Activated CD8-positive, alpha-beta memory T cell treated with anti-CD3 and anti-CD28 coated beads for 4 hours (primary cell): ENCODE results near the gene ADAM11.

Source experiments
- DNase-seq, 2 donors: peaks; one replicate each; pipeline ENCODE4 v3.0.0-alpha.2; 2020; ENCODE audit warnings: low read depth in 2 of 2

ADAM11 gene

DNA sequence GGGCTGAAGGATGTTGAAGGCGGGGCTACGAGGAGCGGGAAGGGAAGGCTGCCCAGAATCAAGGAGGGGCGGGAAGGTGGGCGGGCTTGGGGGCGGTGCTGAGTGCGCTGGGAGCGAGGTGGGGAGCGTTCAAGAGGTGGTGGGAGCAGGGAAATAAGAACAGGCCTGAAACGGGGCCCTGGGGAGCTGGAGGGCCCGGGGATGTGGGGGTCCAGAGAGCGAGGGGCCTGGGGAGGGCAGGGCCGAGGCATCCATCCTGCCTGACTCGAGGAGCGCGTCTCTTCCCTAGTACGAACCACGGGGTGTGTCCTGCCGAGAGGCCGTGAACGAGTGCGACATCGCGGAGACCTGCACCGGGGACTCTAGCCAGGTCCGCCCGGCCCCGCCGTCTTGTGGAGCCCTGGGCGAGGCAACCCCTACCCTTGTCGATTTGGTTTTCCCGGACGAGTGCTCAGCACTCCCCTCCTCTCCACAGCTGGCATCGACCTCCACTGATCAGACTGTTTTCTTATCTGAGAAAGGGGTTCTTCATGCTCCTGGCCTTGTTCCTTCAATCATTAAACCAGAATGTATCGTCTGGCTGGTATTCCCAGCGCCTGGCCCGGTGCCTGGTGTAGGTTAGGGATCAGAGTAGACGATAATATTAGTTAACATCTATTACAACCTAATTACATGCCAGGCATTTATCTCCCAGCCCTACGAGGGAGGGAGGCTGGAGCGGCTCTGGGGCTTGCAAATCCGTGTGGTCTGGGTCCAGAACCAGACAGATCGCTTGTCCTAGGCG lies 17.2 kb downstream of the ADAM11 start:
- DNase-seq: no peak

DNA sequence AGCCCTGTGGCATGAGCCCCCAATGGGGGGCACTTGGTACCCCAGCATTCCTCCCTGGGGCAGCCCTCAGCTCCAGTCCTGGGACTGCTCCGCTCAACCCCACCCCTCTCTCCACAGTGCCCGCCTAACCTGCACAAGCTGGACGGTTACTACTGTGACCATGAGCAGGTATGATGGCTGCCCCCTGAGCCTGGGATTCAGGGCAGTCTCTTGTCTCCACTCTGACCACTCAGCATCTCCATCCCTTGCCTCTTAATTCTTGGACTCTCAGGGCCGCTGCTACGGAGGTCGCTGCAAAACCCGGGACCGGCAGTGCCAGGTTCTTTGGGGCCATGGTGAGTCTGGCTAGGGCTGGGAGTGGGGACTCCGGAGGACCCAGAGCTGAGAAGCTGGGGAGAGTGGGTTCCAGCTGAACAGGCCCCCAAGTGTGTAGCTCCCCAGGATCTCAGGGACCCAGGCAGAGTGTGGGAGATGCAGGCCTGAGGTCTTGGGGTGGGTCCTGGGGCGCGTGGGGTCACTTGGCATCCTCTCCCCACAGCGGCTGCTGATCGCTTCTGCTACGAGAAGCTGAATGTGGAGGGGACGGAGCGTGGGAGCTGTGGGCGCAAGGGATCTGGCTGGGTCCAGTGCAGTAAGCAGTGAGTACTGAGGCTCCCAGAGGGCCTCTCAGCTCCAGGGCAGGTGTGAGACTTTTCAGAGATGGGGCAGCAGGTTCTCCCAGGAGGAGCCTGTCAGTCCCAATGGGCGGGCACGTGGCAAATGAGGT lies 18.0 kb downstream of the ADAM11 start:
- no peak for DNase-seq

DNA sequence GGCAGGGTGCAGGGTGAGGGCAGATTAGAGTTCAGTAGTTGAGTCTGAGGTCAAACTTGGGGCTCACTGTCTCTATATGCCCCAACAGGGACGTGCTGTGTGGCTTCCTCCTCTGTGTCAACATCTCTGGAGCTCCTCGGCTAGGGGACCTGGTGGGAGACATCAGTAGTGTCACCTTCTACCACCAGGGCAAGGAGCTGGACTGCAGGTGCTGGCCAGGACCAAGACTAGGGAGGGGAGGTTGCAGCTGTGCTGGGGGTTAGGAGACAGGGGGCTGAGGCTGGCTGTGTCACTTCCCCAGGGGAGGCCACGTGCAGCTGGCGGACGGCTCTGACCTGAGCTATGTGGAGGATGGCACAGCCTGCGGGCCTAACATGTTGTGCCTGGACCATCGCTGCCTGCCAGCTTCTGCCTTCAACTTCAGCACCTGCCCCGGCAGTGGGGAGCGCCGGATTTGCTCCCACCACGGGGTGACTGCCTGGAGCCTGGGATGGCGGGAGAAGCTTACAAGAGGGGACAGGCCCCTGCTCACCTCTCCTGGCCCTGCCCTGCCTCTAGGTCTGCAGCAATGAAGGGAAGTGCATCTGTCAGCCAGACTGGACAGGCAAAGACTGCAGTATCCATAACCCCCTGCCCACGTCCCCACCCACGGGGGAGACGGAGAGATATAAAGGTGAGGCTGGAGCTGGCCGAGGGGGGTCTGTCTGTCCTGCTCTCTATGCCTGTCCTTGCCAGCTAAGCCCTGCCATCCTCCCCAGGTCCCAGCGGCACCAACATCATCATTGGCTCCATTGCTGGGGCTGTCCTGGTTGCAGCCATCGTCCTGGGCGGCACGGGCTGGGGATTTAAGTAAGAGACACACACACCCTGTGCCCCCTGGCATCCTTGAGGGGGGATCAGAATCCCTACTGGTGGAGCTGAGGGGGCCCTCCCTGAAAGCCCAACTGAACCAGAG lies 18.9 kb downstream of the ADAM11 start:
- DNase-seq: no peak

DNA sequence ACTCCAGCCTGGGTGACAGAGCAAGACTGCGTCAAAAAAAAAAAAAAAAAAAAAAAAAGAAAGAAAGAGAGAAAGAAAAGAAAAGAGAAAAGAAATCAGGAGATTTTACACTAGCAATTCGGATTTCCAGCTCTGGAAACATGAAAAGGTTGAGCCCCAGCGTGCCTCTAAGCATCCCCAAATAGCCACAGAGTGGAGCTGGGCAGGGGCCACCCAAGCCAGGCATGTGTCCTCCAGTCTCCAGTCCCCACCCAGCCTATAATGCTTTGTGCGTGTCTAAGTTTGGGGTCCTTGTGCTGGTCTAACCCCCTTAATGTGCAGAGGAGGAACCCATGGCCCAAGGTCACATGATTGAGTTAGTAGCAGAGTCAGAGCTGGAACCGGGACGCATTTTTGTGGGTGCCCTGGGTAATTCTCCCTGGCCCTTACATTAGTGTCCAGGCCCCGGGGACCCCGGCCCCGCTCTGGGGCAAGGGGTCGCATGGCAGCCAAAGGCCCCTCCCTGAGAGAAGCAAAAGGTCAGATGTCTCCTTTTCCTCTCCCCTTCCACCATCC lies 19.9 kb downstream of the ADAM11 start:
- no peak for DNase-seq

DNA sequence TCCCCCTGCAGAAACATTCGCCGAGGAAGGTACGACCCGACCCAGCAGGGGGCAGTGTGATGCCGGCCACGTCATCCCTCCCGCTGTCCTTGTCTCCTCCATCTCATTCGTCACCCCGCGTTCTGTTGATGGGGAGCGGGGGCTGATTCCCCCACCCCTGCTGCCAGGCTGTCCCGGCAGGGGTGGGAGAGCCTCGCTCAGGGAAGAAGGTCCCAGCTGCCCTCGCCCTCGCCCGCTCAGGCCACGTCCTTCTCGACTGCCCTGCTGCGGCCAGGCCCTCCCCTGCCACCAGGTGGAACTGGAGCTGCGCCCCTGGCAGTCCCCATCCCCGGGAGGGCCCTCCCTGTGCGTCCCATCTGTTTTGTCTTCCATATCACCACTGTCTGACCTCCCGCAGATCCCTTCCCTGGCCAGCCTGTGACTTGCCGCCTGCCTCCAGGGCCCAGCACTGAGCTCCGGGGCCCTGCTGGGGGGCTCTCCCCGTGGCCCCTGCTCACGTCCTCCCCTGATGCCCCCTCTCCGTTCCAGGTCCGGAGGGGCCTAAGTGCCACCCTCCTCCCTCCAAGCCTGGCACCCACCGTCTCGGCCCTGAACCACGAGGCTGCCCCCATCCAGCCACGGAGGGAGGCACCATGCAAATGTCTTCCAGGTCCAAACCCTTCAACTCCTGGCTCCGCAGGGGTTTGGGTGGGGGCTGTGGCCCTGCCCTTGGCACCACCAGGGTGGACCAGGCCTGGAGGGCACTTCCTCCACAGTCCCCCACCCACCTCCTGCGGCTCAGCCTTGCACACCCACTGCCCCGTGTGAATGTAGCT lies 20.6 kb downstream of the ADAM11 start:
- DNase-seq: peak; percentile 69

DNA sequence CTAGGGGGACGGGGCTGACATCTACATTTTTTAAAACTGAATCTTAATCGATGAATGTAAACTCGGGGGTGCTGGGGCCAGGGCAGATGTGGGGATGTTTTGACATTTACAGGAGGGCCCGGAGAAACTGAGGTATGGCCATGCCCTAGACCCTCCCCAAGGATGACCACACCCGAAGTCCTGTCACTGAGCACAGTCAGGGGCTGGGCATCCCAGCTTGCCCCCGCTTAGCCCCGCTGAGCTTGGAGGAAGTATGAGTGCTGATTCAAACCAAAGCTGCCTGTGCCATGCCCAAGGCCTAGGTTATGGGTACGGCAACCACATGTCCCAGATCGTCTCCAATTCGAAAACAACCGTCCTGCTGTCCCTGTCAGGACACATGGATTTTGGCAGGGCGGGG lies 21.4 kb downstream of the ADAM11 start:
- DNase-seq: no peak

DNA sequence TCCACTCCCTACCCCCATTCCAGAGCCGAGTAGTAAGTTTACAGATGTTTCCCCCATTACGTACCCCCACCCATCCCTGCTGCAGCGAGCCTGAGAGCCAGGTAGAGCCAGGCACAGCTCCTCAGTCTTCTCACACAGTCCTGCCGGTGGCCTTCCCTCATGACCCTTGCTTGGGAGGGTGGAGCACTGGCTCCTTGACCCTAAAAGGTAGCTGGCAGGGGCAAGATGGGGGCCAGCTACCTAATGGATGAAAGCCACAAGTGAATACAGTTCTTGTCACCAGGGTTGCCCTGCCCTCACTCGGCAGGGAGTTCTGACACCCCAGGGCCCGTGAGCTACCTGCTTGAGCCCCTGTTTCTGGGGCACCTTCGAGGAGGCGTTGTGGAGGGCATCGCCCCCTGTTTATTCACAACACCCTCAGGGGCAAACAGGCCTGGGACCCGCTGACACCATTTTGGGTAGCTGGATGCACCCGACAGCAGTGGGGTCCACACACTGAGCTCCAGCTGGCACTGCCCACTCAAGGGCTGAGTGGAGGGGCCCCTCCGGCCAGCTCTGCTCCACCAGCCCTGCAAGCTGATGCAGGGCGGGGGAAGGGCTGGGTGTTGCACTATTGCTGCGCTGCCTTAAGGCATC lies 22.2 kb downstream of the ADAM11 start:
- DNase-seq: no peak

DNA sequence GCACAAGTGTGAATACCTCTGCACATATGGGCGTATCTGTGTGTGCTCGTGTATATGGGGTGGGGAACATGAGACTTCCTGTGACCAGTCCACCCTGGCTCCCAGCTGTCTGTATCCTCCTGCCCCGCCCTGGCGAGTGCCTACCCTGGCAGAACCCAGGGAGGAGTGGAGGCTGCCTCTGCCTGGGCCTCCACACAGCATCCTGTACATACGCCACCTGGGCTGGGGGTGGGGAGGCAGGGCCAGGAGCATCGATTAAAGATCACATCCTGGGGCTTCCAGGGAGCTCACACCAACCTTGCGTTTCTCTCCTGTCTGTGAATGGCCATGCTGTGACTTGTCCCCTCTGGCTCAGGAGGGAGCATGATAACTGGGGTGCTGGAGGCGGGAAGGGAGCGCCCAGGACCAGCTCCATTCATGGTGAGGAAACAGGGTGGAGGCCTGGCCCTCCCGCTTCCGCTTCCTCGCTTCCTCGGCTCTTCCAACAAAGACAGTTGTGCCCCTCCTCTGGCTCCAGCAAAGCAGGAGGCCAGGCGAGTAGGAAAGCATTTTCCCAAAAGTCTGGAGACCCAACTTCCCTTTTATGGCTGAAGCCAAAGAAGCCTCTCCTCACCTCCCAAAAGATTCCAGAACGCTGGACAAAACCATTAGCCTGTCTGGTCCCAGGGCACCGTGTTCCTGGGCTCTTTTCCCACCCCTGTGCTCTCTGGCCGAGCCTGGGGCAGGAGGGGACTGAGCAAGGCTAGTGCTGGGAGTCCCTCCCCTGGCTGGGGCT lies 22.9 kb downstream of the ADAM11 start:
- no peak for DNase-seq

DNA sequence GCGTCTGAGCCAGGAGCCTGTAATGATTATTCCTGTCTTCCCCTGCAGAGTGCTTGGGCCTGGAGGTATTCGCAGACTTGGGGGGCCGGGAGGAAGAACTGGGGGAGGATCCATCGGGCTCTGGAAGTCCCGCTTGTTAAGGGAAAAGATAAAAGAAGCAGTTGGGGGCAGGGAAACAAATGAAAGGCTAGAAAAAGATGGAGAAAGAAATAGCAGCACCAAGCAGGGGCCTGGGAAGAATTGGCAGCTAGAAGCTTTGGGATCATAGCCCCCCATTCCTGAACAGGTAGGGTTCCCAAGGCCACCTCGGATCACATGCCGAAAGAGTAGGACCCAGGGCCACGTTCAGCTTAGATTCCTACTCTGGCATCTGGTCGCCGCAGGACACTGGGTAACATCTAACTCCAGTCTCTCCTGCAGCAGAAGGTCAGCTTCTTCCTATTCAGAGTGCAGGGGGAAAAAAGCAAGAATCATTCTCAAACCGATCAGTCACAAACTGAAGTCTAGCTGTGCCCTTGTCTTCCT lies 23.6 kb downstream of the ADAM11 start:
- no peak for DNase-seq

- DNase-seq: no peak
Measured at GRCh38 chr17:44785921-44786320, 27.1 kb downstream of the ADAM11 start.

GRCh38 chr17:44786551-44787081 lies 27.8 kb downstream of the ADAM11 start:
- DNase-seq: no peak

DNA sequence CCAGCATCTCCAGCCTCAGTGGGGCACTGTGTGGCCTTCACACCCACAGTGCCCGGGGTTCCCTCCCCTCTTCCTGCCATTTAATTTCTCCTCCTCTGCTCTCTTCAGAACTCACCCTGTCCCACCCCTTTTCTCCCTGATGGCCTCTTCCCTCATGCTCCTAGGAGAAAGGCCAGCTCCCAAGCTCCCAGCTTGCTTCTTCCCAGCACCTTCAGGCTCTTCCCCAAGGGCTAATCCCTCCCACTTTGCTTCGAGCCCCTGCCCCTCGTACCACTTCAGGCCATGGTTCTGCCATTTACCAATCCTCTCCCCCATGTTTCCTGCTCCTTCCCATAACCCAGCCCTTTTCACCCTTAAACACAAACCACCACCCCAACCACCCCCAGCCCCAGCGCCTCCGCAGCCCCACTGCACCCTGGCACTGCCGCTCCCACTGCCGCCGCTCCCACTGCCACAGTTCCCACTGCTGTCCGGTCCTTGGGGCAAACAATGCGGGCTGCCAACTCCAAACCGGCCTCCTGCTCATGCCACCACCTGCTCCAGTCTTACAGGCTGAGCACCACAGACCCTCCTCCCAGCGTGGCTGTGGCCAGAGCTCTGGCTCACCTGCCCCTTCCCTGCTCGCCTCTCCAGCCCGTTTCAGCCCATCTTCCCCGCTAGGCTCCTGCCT lies 28.6 kb downstream of the ADAM11 start:
- DNase-seq: no peak

DNA sequence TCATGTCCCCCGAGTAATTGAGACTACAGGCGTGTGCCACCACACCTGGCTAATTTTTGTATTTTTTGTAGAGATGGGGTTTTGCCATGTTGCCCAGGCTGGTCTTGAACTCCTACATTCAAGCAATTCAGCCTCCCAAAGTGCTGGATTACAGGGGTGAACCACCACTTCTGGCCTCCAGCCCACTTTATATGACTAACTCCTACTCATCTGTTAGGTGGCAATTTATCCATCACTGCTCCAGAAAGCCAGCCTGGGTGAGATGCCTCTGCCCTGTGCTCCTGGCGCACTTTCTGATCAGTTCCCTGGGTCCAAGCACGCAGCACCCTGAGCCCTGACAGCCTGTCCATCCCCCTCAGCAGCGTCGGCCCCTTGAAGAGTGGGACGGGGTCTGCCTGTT lies 29.4 kb downstream of the ADAM11 start:
- DNase-seq: no peak

DNA sequence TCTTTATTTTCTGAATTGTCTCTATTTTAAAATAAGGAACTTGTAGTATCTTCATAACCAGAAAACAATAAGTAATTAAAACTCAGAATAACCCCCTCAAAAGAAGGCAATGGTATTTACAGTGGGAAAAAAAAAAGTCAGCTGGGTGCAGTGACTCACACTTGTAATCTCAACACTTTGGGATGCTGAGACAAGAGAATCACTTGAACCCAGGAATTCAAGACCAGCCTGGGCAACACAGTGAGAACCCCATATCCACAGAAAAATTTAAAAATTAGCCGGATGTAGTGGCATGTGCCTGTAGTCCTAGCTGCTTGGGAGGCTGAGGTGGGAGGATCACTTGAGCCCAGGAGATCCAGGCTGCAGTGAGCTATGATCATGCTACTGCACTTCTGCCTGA lies 33.5 kb downstream of the ADAM11 start:
- DNase-seq: no peak

DNA sequence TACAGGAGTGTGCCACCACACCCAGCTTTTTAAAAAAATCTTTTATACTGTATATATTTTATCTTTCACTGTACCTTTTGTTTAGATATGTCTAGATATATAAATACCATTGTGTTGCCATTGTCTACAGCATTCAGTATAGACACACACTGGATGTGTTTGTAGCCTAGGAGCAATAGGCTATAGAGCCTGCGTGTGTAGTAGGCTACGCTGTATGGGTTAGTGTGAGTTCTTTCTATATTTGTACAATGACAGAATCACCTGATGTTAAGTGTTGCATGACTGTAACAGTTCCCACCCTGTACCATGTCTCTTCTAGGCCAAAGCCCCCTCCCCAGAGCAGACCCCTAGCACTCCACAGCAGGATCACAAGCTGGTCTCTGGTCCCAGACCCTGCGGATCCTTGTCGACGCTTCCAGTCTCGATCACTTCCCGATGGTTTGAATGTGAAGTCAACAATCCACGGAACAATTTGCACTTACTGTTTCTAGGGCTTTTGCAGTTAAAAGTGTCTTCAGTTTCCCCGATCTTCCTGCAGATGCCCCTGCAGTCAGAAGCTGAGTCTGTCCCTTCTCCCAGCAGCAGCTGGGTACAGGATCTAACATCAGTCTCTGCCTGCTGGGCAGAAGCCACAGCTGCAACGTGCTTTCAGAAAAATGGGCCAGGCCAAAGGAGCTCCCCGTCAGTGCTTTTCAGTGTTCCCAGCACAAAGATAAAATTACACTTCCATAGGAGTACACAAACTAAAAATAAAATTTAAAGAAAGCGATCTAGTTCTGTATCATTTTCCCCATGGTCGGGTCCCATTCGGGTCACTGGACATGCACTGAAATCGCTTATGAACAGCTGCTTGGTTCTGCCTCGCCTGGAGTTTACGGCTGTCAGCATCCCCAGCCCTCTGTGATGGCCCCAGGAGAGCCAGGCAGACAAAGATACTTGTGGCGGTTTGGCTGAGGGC lies 35.4 kb downstream of the ADAM11 start:
- DNase-seq: no peak

- no peak for DNase-seq
Measured at GRCh38 chr17:44794851-44795413, 36.1 kb downstream of the ADAM11 start.

DNA sequence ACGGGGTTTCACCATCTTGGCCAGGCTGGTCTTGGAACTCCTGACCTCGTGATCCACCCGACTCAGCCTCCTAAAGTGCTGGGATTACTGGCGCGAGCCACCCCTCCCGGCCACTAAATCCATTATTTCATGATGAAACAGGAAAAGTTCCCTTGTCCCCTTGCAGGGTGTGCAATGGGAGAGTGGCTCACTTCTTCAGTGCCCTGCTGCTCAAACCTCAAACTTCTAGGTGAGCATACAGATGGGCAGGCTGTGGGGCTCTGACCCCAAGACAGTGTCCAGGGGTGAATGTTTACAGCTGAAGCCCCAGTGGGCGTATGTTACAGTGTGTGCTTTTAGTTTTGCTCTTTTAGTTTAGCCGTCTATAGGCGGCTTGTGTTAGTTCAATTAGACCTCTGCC lies 36.6 kb downstream of the ADAM11 start:
- no peak for DNase-seq
